OCI-LY7 (cell line): ENCODE data around the gene SAP30BP.

Source experiments
- EZH2phosphoT487 ChIP-seq: fragments of 200-600 bp; sonication (generic); IDR thresholded peaks from 2 replicates; pipeline ENCODE4 v1.6.1; 2018; ENCODE audit warnings: low read depth, borderline replicate concordance, mild to moderate bottlenecking, mixed run types, antibody characterized with exemption, low read length, moderate library complexity, mixed read lengths
- TF ChIP-seq, protein P1 (sequence below): fragments of 200-600 bp; sonication (generic); conservative IDR thresholded peaks from 2 replicates; pipeline ENCODE4 v1.5.1; 2014; ENCODE audit warnings: mild to moderate bottlenecking, antibody characterized with exemption, low read length, moderate library complexity, mixed read lengths

DNA sequence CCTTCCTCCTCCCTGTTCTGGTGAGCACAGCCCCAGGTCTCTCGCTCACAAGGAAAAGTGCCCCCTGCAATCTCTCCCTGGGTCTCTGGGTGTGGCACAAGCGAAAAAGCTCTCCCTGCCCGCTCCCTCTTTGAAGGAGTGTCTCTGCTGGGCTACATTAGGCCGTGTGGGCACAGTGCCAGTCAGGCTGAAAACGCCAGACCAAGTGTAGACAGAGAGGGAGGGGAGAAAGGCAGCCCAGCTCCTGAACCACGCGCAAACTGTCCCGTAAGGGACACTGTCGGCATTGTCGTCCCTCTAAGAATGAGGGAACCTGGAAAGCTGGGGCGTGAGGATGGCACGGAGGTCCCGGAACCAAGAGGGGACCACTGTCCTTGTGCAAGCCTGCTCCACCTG is 30.0 kb upstream of the SAP30BP start:
- TF ChIP-seq, protein P1, sequence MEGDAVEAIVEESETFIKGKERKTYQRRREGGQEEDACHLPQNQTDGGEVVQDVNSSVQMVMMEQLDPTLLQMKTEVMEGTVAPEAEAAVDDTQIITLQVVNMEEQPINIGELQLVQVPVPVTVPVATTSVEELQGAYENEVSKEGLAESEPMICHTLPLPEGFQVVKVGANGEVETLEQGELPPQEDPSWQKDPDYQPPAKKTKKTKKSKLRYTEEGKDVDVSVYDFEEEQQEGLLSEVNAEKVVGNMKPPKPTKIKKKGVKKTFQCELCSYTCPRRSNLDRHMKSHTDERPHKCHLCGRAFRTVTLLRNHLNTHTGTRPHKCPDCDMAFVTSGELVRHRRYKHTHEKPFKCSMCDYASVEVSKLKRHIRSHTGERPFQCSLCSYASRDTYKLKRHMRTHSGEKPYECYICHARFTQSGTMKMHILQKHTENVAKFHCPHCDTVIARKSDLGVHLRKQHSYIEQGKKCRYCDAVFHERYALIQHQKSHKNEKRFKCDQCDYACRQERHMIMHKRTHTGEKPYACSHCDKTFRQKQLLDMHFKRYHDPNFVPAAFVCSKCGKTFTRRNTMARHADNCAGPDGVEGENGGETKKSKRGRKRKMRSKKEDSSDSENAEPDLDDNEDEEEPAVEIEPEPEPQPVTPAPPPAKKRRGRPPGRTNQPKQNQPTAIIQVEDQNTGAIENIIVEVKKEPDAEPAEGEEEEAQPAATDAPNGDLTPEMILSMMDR, result no peak
- no peak for TF ChIP-seq EZH2phosphoT487
